Trophoblast cell (in vitro differentiated cells and primary cell): ENCODE results near the gene ZNF280D.

Experiments used
- DNase-seq, 2 donors: peaks; one replicate each; pipeline ENCODE4 v3.0.0-alpha.2; 2016
- H2AFZ ChIP-seq: 2 replicates; pipeline ENCODE4 v1.6.1; 2013; ENCODE audit warnings: low read length, moderate library complexity, mild to moderate bottlenecking; ENCODE audit not compliant: insufficient read depth, poor library complexity
- H2AK5ac ChIP-seq: 2 replicates; pipeline ENCODE4 v1.6.1; 2013; ENCODE audit warnings: mild to moderate bottlenecking, low read length
- H2BK120ac ChIP-seq: 2 replicates; pipeline ENCODE4 v1.6.1; 2013; ENCODE audit warnings: low read length, mild to moderate bottlenecking, moderate library complexity; ENCODE audit not compliant: insufficient read depth, poor library complexity
- H2BK12ac ChIP-seq: 2 replicates; pipeline ENCODE4 v1.6.1; 2013; ENCODE audit warnings: mild to moderate bottlenecking, low read length, moderate library complexity
- H2BK5ac ChIP-seq: 2 replicates; pipeline ENCODE4 v1.6.1; 2013; ENCODE audit warnings: low read length, low read depth, moderate library complexity, mild to moderate bottlenecking; ENCODE audit not compliant: poor library complexity
- H3K14ac ChIP-seq: 2 replicates; pipeline ENCODE4 v1.6.1; 2013; ENCODE audit warnings: mild to moderate bottlenecking, low read length
- H3K18ac ChIP-seq: 2 replicates; pipeline ENCODE4 v1.6.1; 2013; ENCODE audit warnings: mild to moderate bottlenecking, low read length
- H3K23ac ChIP-seq: 2 replicates; pipeline ENCODE4 v1.6.1; 2013; ENCODE audit warnings: low read length
- H3K27ac ChIP-seq: 2 replicates; pipeline ENCODE4 v1.5.1; 2013; ENCODE audit warnings: low read depth, mild to moderate bottlenecking, inconsistent platforms, low read length, moderate library complexity
- H3K27me3 ChIP-seq: 2 replicates; pipeline ENCODE4 v1.6.1; 2013; ENCODE audit warnings: inconsistent platforms, mild to moderate bottlenecking, low read length, moderate library complexity; ENCODE audit not compliant: insufficient read depth
- H3K36me3 ChIP-seq, 2 experiments: 1 replicate in 1 of 2; 2 replicates in 1 of 2; pipeline ENCODE4 v1.6.1; 2013; ENCODE audit warnings: low read length in 2 of 2, mild to moderate bottlenecking in 2 of 2, moderate library complexity in 1 of 2; ENCODE audit not compliant: insufficient read depth in 2 of 2, control insufficient read depth in 1 of 2
- H3K4ac ChIP-seq: 2 replicates; pipeline ENCODE4 v1.6.1; 2013; ENCODE audit warnings: low read depth, mild to moderate bottlenecking, low read length, moderate library complexity
- H3K4me1 ChIP-seq, 2 experiments: 1 replicate in 1 of 2; 2 replicates in 1 of 2; pipeline ENCODE4 v1.6.1; 2013; ENCODE audit warnings: low read length in 2 of 2, mild to moderate bottlenecking in 2 of 2, moderate library complexity in 1 of 2; ENCODE audit not compliant: insufficient read depth in 2 of 2, control insufficient read depth in 1 of 2
- H3K4me2 ChIP-seq: 2 replicates; pipeline ENCODE4 v1.6.1; 2013; ENCODE audit warnings: inconsistent platforms, mild to moderate bottlenecking, low read length, moderate library complexity
- H3K4me3 ChIP-seq: 2 replicates; pipeline ENCODE4 v1.5.1; 2013; ENCODE audit warnings: mild to moderate bottlenecking, low read depth, low read length, inconsistent platforms
- H3K79me1 ChIP-seq: one replicate; pipeline ENCODE4 v1.6.1; 2013; ENCODE audit warnings: low read length
- H3K79me2 ChIP-seq: 2 replicates; pipeline ENCODE4 v1.6.1; 2013; ENCODE audit warnings: low read length, mild to moderate bottlenecking; ENCODE audit not compliant: control insufficient read depth, insufficient read depth, poor library complexity
- H3K9ac ChIP-seq: 2 replicates; pipeline ENCODE4 v1.6.1; 2013; ENCODE audit warnings: mild to moderate bottlenecking, low read length
- H3K9me3 ChIP-seq: 2 replicates; pipeline ENCODE4 v1.6.1; 2013; ENCODE audit warnings: low read depth, mild to moderate bottlenecking, control low read depth, inconsistent platforms, low read length; ENCODE audit not compliant: insufficient read depth
- H4K12ac ChIP-seq: 2 replicates; pipeline ENCODE4 v1.6.1; 2013; ENCODE audit warnings: low read depth, mild to moderate bottlenecking, low read length, moderate library complexity
- H4K8ac ChIP-seq: 2 replicates; pipeline ENCODE4 v1.6.1; 2013; ENCODE audit warnings: low read depth, mild to moderate bottlenecking, low read length, moderate library complexity
- H4K91ac ChIP-seq: one replicate; pipeline ENCODE4 v1.6.1; 2013; ENCODE audit warnings: low read depth, mild to moderate bottlenecking, low read length, moderate library complexity
- WGBS: extraction: QIAGEN DNeasy Blood & Tissue Kit; methylation state at CpG from one replicate; pipeline ENCODE4 v1.1.7; 2013; ENCODE audit warnings: missing lambda C conversion rate; ENCODE audit not compliant: insufficient read length, insufficient coverage; ENCODE audit errors: extremely low coverage; 5-methylcytosine and 5-hydroxymethylcytosine counted together

ZNF280D gene

GRCh38 chr15:56765251-56765650 lies 31.9 kb upstream of the ZNF280D start:
- Histone ChIP-seq H3K4me2 (no peak overlapping the region), H2AK5ac (no peak overlapping the region), H3K79me2 (no peaks in the 10 kb centered on the region), H2BK12ac (no peak overlapping the region), H3K4ac (no peak overlapping the region), H3K18ac (no peak overlapping the region), H3K9ac (no peak overlapping the region), H3K27ac (no peak overlapping the region), H3K23ac (no peak overlapping the region), H2AFZ (no peak overlapping the region), H4K12ac (no peak overlapping the region), H3K14ac (no peak overlapping the region), H3K36me3 (no peaks in the 10 kb centered on the region), H3K27me3 (no peaks in the 10 kb centered on the region), H3K79me1 (no peaks in the 10 kb centered on the region), H3K9me3 (no peaks in the 10 kb centered on the region), H4K91ac (no peak overlapping the region), H2BK5ac (no peak overlapping the region), H3K4me3 (no peak overlapping the region), H2BK120ac (no peak overlapping the region), H4K8ac (no peak overlapping the region), H3K4me1 (no peaks in the 10 kb centered on the region)
- DNase-seq: no peak

- no CpG with 5 or more reads among the region's 1 CpG for WGBS
- Histone ChIP-seq H2BK120ac (no peak overlapping the region), H2BK5ac (no peak overlapping the region)
These were observed 30.0 kb upstream of the ZNF280D start for GRCh38 chr15:56763141-56763895.

GRCh38 chr15:56760186-56760585 lies 26.9 kb upstream of the ZNF280D start:
- H3K27me3 ChIP-seq: no peaks in the 10 kb centered on the region
- H3K79me1 ChIP-seq: no peaks in the 10 kb centered on the region
- H2AK5ac ChIP-seq: no peak overlapping the region
- H2BK12ac ChIP-seq: no peak overlapping the region
- no peak overlapping the region for H3K14ac ChIP-seq
- H4K91ac ChIP-seq: no peak overlapping the region
- H3K4me2 ChIP-seq: no peak overlapping the region
- no peak overlapping the region for H3K9ac ChIP-seq
- H3K4me1 ChIP-seq: no peaks in the 10 kb centered on the region
- H3K23ac ChIP-seq: no peak overlapping the region
- H3K18ac ChIP-seq: no peak overlapping the region
- H3K4me3 ChIP-seq: no peak overlapping the region
- H3K79me2 ChIP-seq: no peaks in the 10 kb centered on the region
- no peak overlapping the region for H2AFZ ChIP-seq
- no peak overlapping the region for H2BK5ac ChIP-seq
- no peak overlapping the region for H4K12ac ChIP-seq
- H3K4ac ChIP-seq: no peak overlapping the region
- no peak for DNase-seq
- H3K9me3 ChIP-seq: no peaks in the 10 kb centered on the region
- H3K27ac ChIP-seq: no peak overlapping the region
- H3K36me3 ChIP-seq: no peaks in the 10 kb centered on the region
- no peak overlapping the region for H2BK120ac ChIP-seq
- H4K8ac ChIP-seq: no peak overlapping the region

More at GRCh38 chr15:56763141-56763895, 30.0 kb upstream of the ZNF280D start:
- no peak overlapping the region for H3K18ac ChIP-seq
- no peak overlapping the region for H3K4me3 ChIP-seq
- no peaks in the 10 kb centered on the region for H3K4me1 ChIP-seq
- no peak overlapping the region for H3K4ac ChIP-seq
- no peak overlapping the region for H2BK12ac ChIP-seq
- no peak for DNase-seq
- H4K12ac ChIP-seq: no peak overlapping the region
- H3K79me2 ChIP-seq: no peaks in the 10 kb centered on the region
- H3K79me1 ChIP-seq: no peaks in the 10 kb centered on the region
- H3K9me3 ChIP-seq: no peaks in the 10 kb centered on the region
- H2AFZ ChIP-seq: no peak overlapping the region
- H3K27ac ChIP-seq: no peak overlapping the region
- no peak overlapping the region for H3K4me2 ChIP-seq
- H3K9ac ChIP-seq: no peak overlapping the region
- no peak overlapping the region for H3K23ac ChIP-seq
- H3K14ac ChIP-seq: no peak overlapping the region
- no peak overlapping the region for H4K8ac ChIP-seq
- no peak overlapping the region for H4K91ac ChIP-seq
- no peaks in the 10 kb centered on the region for H3K36me3 ChIP-seq
- H2AK5ac ChIP-seq: no peak overlapping the region
- H3K27me3 ChIP-seq: no peaks in the 10 kb centered on the region

- no peak overlapping the region for H2AFZ ChIP-seq
- H3K79me1 ChIP-seq: no peaks in the 10 kb centered on the region
- no peak overlapping the region for H3K14ac ChIP-seq
- H3K9me3 ChIP-seq: no peaks in the 10 kb centered on the region
- H3K79me2 ChIP-seq: no peaks in the 10 kb centered on the region
- H4K91ac ChIP-seq: no peak overlapping the region
- H3K9ac ChIP-seq: no peak overlapping the region
- H2BK120ac ChIP-seq: no peak overlapping the region
- DNase-seq: no peak
- H2AK5ac ChIP-seq: no peak overlapping the region
- H3K27ac ChIP-seq: no peak overlapping the region
- H3K4me1 ChIP-seq: no peaks in the 10 kb centered on the region
- no peaks in the 10 kb centered on the region for H3K36me3 ChIP-seq
- no CpG with 5 or more reads among the region's 5 CpGs for WGBS
- no peak overlapping the region for H3K4ac ChIP-seq
- no peak overlapping the region for H3K23ac ChIP-seq
- no peak overlapping the region for H3K4me3 ChIP-seq
- no peak overlapping the region for H4K8ac ChIP-seq
- no peak overlapping the region for H3K4me2 ChIP-seq
- no peak overlapping the region for H3K18ac ChIP-seq
- H2BK12ac ChIP-seq: no peak overlapping the region
- H3K27me3 ChIP-seq: no peaks in the 10 kb centered on the region
- no peak overlapping the region for H4K12ac ChIP-seq
- H2BK5ac ChIP-seq: no peak overlapping the region
These were observed 26.1 kb upstream of the ZNF280D start for GRCh38 chr15:56759450-56759845.
